Activated T-cell treated with anti-CD3 and anti-CD28 coated beads for 4 hours (primary cell): ENCODE data around the gene USP46.
A peak's percentile ranks its signal among the peaks of the same experiment; 100 is the strongest.

ENCODE experiments used
- DNase-seq: peaks from one replicate; pipeline ENCODE4 v3.0.0-alpha.2; 2020

USP46 gene

GRCh38 chr4:52659001-52659721 lies at the start of gene USP46:
TSS of gene USP46 (minus strand) at chr4:52659301. CDS start at chr4:52659150, 151 bp downstream.
- peak; percentile 36 for DNase-seq

GRCh38 chr4:52704661-52705060 lies 45.6 kb upstream of the USP46 start:
- no peak for DNase-seq

GRCh38 chr4:52704133-52704532 lies 45.0 kb upstream of the USP46 start:
- no peak for DNase-seq

- DNase-seq, result no peak
Measured at GRCh38 chr4:52701207-52701606, 42.1 kb upstream of the USP46 start.

GRCh38 chr4:52694936-52695335 lies 35.8 kb upstream of the USP46 start:
- DNase-seq, result no peak

GRCh38 chr4:52693492-52693891 lies 34.4 kb upstream of the USP46 start:
- no peak for DNase-seq

- DNase-seq, result no peak
Measured at GRCh38 chr4:52689096-52689495, 30.0 kb upstream of the USP46 start.

- DNase-seq, result no peak
Measured at GRCh38 chr4:52687696-52688095, 28.6 kb upstream of the USP46 start.

GRCh38 chr4:52685316-52685715 lies 26.2 kb upstream of the USP46 start:
- DNase-seq, result no peak

- no peak for DNase-seq
Measured at GRCh38 chr4:52684896-52685295, 25.8 kb upstream of the USP46 start.

GRCh38 chr4:52680381-52680780 lies 21.3 kb upstream of the USP46 start:
- DNase-seq, result no peak

- DNase-seq, result no peak
Measured at GRCh38 chr4:52676536-52676935, 17.4 kb upstream of the USP46 start.

- no peak for DNase-seq
Measured at GRCh38 chr4:52675111-52675510, 16.0 kb upstream of the USP46 start.

GRCh38 chr4:52670739-52671138 lies 11.6 kb upstream of the USP46 start:
- DNase-seq, result no peak

GRCh38 chr4:52670121-52670520 lies 11.0 kb upstream of the USP46 start:
- DNase-seq, result no peak

GRCh38 chr4:52665592-52665991 lies 6.5 kb upstream of the USP46 start:
- no peak for DNase-seq

- DNase-seq, result no peak
Measured at GRCh38 chr4:52664479-52664878, 5.4 kb upstream of the USP46 start.

- DNase-seq, result no peak
Measured at GRCh38 chr4:52661966-52662690, 3.0 kb upstream of the USP46 start.

GRCh38 chr4:52660643-52661042 lies 1.5 kb upstream of the USP46 start:
- no peak for DNase-seq

- DNase-seq, result no peak
Measured at GRCh38 chr4:52659722-52660261, 691 bp upstream of the USP46 start.

- DNase-seq, result no peak
Measured at GRCh38 chr4:52658641-52659000, 480 bp downstream of the USP46 start.

GRCh38 chr4:52657618-52658501 lies 1.2 kb downstream of the USP46 start:
- DNase-seq, result no peak

- DNase-seq, result no peak
Measured at GRCh38 chr4:52657292-52657617, 1.8 kb downstream of the USP46 start.

- DNase-seq, result no peak
Measured at GRCh38 chr4:52655506-52655905, 3.6 kb downstream of the USP46 start.
